HUES48 (cell line): ENCODE measurements around the gene GOLGA6A.
"Not testable (repeated sequence)": the region's sequence is repeated elsewhere in the genome, so short reads cannot be mapped to it uniquely, and the experiment has no call there.

Source experiments
- H3K27ac ChIP-seq: one replicate; pipeline ENCODE4 v1.7.0; 2013; ENCODE audit warnings: low read depth, low read length, inconsistent platforms
- H3K27me3 ChIP-seq: 2 replicates; pipeline ENCODE4 v1.6.1; 2013; ENCODE audit warnings: mild to moderate bottlenecking, low read length; ENCODE audit not compliant: control insufficient read depth, insufficient read depth
- H3K36me3 ChIP-seq: 2 replicates; pipeline ENCODE4 v1.6.1; 2013; ENCODE audit warnings: low read length; ENCODE audit not compliant: control insufficient read depth, insufficient read depth
- H3K4me1 ChIP-seq: 2 replicates; pipeline ENCODE4 v1.6.1; 2013; ENCODE audit warnings: mild to moderate bottlenecking, low read length; ENCODE audit not compliant: control insufficient read depth, insufficient read depth
- H3K4me3 ChIP-seq: 2 replicates; pipeline ENCODE4 v1.5.1; 2013; ENCODE audit warnings: mild to moderate bottlenecking, low read depth, low read length
- H3K9ac ChIP-seq: 2 replicates; pipeline ENCODE4 v1.6.1; 2013; ENCODE audit warnings: mild to moderate bottlenecking, low read depth, low read length, moderate library complexity
- H3K9me3 ChIP-seq: 2 replicates; pipeline ENCODE4 v1.6.1; 2013; ENCODE audit warnings: low read length; ENCODE audit not compliant: control insufficient read depth, insufficient read depth

Gene GOLGA6A

GRCh38 chr15:74063425-74064146 lies 18.8 kb downstream of the GOLGA6A start:
- not testable (repeated sequence) for H3K4me3 ChIP-seq, H3K36me3 ChIP-seq, H3K27ac ChIP-seq, H3K27me3 ChIP-seq, H3K9me3 ChIP-seq, H3K4me1 ChIP-seq, H3K9ac ChIP-seq

DNA sequence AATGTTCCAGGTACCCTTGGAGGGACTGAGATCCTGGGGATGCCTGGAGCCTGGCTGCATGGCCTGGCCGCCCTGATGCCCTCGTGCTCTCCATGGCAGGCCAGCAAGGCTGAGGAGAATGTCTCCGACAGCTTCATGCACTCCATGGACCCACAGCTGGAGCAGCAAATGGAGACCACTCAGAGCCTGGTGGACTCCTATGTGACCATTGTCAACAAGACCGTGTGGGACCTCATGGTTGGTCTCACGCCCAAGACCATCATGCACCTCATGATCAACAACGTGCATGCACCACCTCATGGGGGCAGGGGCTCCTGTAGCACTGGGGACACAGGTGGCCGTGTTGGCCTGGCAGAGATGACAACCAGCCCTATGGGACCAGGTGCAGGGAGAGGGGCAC lies 19.7 kb downstream of the GOLGA6A start:
- H3K27me3 ChIP-seq = no peaks in the 10 kb centered on the region; the same call in 1 of the 2 replicates
- H3K36me3 ChIP-seq = no peaks in the 10 kb centered on the region
- no peaks in the 10 kb centered on the region for H3K9me3 ChIP-seq
- no peak overlapping the region for H3K4me3 ChIP-seq
- no peak overlapping the region for H3K9ac ChIP-seq
- no peaks in the 10 kb centered on the region for H3K4me1 ChIP-seq
- H3K27ac ChIP-seq = no peak overlapping the region

DNA sequence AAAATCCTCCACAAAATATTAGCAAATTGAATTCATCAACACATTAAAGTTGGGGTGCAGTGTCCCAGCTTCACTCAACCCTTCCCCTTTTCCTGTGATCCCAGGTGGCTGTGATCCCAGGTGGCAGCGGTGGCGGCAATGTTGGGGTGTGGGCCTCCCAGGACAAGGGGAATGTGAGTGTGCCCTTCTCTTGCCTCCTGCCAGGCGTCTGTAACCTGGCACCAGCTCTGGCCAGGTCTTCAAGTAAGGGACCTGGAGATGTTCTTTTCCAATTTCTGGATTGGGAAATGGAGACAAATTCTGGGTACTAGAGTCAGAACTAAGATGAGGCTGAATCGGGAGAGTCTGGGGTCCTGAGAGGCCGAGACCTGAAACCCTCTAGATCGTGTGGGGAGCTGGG lies 20.1 kb downstream of the GOLGA6A start:
- Histone ChIP-seq H3K27me3 (no peaks in the 10 kb centered on the region; the same call in 1 of the 2 replicates), H3K36me3 (no peaks in the 10 kb centered on the region)

DNA sequence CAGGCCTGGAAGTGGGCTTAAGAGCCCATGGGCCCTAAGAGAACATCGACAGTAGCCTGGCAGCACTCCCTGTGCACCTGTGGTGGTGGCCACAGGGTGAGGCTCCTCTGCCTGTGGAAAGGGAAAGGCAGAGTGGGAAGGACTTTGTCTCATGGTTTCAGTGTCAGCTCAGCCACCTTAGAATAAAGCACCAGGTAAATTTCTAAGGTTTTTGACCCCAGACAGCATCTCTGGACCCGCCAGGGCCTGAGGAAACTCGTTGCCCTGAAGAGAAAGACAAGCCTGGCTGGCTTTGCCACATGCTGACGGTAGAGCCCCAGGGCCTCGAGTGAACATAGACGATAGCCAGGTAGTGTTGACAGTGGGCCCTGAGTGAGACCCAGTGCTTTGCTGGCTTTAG lies 22.1 kb downstream of the GOLGA6A start:
- Histone ChIP-seq H3K4me1 (no peaks in the 10 kb centered on the region), H3K27ac (no peak overlapping the region), H3K27me3 (peaks cover 7% of the 10 kb centered on the region; the same call in 1 of the 2 replicates), H3K36me3 (no peaks in the 10 kb centered on the region), H3K4me3 (no peak overlapping the region), H3K9ac (no peak overlapping the region), H3K9me3 (no peaks in the 10 kb centered on the region)

More for the DNA sequence above, 20.1 kb downstream of the GOLGA6A start:
- no peak overlapping the region for H3K4me3 ChIP-seq
- H3K4me1 ChIP-seq = no peaks in the 10 kb centered on the region
- no peaks in the 10 kb centered on the region for H3K9me3 ChIP-seq
- no peak overlapping the region for H3K9ac ChIP-seq
- H3K27ac ChIP-seq = no peak overlapping the region

DNA sequence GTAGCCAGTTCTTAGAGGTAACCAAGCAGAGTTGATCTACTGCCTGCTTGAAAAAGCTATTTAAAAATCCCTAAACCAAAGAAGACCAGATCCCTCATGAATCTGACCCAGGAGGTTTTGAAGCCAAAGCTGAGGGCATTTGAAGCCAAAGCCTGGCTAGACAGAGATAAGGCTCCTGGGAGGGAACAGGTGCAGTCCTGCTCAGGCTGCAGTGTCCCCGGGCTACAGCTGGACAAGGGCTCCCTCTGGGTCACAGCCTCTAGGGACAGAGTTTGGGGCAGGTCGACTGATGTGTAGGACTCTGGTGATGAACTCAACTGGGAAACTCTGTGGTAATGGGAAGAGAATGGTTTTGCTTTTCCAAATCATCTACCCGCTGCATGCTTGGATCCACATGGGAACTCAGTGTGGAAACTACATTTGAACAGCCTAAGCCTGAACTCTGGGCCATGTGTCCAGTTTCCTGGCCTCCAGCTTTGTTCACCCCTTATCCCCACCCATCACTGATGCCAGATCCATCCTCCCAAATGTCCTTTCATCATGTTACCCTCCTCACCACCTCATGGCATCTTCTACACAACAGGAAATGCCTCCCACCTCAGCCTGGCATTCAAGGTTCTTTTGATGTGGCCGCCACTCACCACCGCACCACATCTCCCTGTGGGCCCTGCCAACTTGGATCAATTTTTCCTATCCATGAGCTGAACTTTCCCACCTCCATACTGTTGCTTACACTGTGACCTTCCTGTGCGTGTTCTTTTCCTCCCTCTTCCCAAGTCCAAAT lies 23.1 kb downstream of the GOLGA6A start:
- not testable (repeated sequence) for H3K4me3 ChIP-seq, H3K4me1 ChIP-seq, H3K27ac ChIP-seq, H3K9ac ChIP-seq, H3K9me3 ChIP-seq, H3K36me3 ChIP-seq
- H3K27me3 ChIP-seq = peaks cover 15% of the 10 kb centered on the region

DNA sequence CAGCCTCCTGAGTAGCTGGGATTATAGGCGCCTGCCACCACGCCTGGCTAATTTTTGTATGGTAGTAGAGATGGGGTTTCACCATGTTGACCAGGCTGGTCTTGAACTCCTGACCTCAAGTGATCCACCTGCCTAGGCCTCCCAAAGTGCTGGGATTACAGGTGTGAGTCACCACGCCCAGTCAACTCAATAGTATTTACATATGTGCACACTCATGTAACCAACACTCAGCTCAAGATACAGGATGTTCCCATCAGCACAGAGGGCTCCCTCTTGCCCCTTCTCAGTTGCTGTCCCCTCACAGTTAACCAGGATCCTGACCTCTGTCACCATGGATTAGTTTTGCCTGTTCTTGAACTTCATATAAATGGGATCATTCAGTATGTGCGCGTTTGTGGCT lies 26.0 kb downstream of the GOLGA6A start:
- H3K4me1 ChIP-seq, H3K36me3 ChIP-seq, H3K27ac ChIP-seq, H3K9me3 ChIP-seq, H3K4me3 ChIP-seq, H3K9ac ChIP-seq: not testable (repeated sequence)
- H3K27me3 ChIP-seq = peaks cover 17% of the 10 kb centered on the region

DNA sequence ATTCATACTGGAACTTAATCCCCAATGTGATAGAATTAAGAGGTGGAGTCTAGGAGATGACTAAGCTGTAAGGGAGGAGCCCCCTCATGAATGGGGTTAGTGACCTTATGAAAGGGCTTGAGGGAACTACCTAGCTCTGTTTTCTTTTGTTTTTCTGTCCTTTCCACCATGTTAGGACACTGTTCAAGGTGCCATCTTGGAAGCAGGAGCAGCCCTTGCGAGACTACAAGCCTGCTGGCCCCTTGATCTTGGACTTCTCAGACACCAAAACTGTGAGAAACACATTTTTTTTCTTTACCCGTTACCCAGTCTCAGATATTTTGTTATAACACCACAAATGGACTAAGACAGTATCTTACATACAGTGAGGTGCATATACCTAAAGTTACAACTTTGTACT lies 26.5 kb downstream of the GOLGA6A start:
- H3K27me3 ChIP-seq = peaks cover 17% of the 10 kb centered on the region
- H3K27ac ChIP-seq = no peak overlapping the region
- H3K4me3 ChIP-seq = no peak overlapping the region
- no peak overlapping the region for H3K9ac ChIP-seq
- H3K9me3 ChIP-seq = no peaks in the 10 kb centered on the region
- no peaks in the 10 kb centered on the region for H3K36me3 ChIP-seq
- peaks cover 6% of the 10 kb centered on the region; the same call in 1 of the 2 replicates for H3K4me1 ChIP-seq

GRCh38 chr15:74053941-74054529 lies 28.3 kb downstream of the GOLGA6A start:
- Histone ChIP-seq H3K27ac (no peak overlapping the region), H3K27me3 (peaks cover 17% of the 10 kb centered on the region), H3K9ac (no peak overlapping the region), H3K4me3 (no peak overlapping the region), H3K4me1 (peaks cover 6% of the 10 kb centered on the region; the same call in 1 of the 2 replicates), H3K36me3 (no peaks in the 10 kb centered on the region), H3K9me3 (no peaks in the 10 kb centered on the region)

- no peak overlapping the region for H3K9ac ChIP-seq
- H3K4me1 ChIP-seq = peaks cover 6% of the 10 kb centered on the region; the same call in 1 of the 2 replicates
- no peak overlapping the region for H3K27ac ChIP-seq
- H3K36me3 ChIP-seq = no peaks in the 10 kb centered on the region
- no peaks in the 10 kb centered on the region for H3K9me3 ChIP-seq
- H3K4me3 ChIP-seq = no peak overlapping the region
- H3K27me3 ChIP-seq = peaks cover 17% of the 10 kb centered on the region
These were observed 28.8 kb downstream of the GOLGA6A start for GRCh38 chr15:74053517-74053916.

DNA sequence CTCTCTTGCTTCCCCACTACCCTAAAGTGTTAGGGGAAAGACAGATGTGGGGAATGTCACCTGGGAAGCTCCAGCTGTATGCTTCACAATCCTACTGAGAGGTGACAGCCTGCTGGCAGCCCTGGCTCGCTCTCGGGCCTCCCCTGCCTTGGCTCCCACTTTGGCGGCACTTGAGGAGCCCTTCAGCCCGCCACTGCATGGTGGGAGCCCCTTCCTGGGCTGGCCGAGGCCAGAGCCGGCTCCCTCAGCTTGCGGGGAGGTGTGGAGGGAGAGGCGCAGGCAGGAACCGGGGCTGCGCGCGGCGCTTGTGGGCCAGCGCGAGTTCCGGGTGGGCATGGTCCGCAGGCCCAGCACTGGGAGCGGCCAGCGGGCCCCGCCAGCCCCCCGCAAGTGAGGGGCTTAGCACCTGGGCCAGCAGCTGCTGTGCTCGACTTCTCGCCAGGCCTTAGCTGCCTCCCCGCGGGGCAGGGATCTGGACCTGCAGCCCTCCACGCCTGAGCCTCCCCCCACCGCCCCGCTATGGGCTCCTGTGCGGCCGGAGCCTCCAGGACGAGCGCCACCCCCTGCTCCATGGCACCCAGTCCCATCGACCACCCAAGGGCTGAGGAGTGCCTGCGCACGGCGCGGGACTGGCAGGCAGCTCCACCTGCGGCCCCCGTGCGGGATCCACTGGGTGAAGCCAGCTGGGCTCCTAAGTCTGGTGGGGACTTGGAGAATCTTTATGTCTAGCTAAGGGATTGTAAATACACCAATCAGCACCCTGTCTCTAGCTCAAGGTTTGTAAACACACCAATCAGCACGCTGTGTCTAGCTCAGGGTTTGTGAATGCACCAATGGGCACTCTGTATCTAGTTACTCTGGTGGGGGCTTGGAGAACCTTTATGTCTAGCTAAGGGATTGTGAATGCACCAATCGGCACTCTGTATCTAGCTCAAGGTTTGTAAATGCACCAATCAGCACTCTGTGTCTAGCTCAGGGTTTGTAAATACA lies 29.8 kb downstream of the GOLGA6A start:
- Histone ChIP-seq H3K27me3 (peaks cover 17% of the 10 kb centered on the region), H3K4me1 (peaks cover 10% of the 10 kb centered on the region)
- not testable (repeated sequence) for H3K9me3 ChIP-seq, H3K4me3 ChIP-seq, H3K27ac ChIP-seq, H3K9ac ChIP-seq, H3K36me3 ChIP-seq
